Urothelium cell line (cell line): Measurements from ENCODE around the gene CDKAL1.
A peak's percentile ranks its signal among the peaks of the same experiment; 100 is the strongest.
"Not testable (repeated sequence)": the region's sequence is repeated elsewhere in the genome, so short reads cannot be mapped to it uniquely, and the experiment has no call there.

Experiments
- DNase-seq: peaks from one replicate; pipeline ENCODE4 v3.0.0; 2011; ENCODE audit warnings: low spot score, mixed read lengths
- FAIRE-seq: peaks from 2 replicates; lab custom pipeline; 2011; peaks lifted over from hg19 to GRCh38; lab: Jason Lieb, UNC

CDKAL1 gene

GRCh38 chr6:20814494-20814893, 280.2 kb downstream of the CDKAL1 start:
- no peak for DNase-seq

DNA sequence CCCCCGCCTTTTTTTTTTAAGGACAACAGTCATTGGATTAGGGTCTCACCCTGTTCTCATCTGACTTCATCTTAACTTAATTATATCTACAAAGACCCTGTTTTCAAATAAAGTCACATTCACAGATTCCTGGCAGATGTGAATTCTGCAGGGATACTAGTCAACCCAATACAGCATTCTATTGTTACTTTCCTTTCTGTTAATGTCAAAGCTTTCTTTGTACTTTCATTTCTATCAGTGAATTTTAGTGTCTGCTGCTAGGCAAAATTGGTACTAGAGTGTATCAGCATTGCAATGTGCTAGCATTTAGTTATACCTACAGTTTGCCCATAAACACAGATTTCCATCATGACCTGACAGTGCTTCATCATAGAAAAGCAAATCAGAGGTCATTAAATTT, 281.9 kb downstream of the CDKAL1 start:
- no peak for DNase-seq
- FAIRE-seq = no peak

More at GRCh38 chr6:20814494-20814893, 280.2 kb downstream of the CDKAL1 start:
- FAIRE-seq = no peak

DNA sequence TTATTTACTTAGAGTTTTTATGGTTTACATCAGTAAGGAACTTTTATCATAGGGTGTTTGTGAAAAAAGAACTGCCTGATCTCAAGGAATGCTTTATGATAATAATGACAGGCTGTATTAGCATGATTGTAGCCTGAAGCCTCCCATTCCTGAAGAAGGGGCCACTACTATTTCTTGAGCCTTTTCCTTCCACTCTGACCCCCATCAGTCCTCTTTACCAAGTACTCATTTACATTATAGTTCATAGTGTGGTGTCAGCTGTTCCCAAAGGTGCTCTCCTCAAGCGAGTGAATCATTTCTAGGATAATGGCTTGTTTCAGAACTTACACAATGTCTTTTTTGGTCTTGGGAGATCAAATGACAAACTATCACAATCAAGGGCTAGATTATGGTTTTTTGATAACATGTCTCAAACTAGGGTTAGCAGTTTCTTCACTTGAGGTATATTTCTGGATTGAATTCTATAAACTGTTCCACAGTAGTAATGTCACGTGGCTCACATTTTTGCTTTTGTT, 283.6 kb downstream of the CDKAL1 start:
- DNase-seq (no peak), FAIRE-seq (no peak)

DNA sequence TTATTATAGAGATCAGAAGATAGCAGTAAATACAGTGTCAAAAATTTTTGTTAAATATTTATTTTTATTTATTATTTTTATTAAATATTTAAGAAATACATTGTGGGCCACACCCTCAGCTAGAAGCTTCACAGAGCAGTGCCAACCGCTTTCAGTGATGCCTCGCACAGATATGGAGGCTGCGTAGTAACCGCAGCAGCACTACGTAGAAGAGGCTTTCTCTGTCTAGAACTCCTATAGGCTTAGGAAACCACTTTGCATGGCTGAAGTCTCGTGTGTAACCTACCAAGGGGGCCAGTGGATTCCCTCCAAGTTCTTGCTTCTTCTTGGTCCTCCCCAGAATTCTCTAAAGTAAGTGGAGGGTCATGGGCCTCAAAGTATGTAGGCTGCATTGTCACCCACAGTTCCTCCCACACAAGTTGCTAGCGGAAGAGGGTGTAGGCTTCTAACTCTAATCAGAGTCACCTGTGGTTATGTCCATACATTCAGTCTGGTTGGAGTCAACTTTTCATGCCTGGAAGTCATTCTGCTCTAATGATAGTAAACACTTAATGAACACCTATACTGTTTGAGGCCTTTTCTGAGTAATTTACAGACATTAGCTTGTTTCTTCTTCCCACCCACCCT, 285.6 kb downstream of the CDKAL1 start:
- FAIRE-seq = no peak

GRCh38 chr6:20826378-20826777, 292.1 kb downstream of the CDKAL1 start:
- FAIRE-seq (no peak), DNase-seq (peak; percentile 4)

More for the DNA sequence above, 285.6 kb downstream of the CDKAL1 start:
- DNase-seq = no peak

GRCh38 chr6:20827798-20828197, 293.5 kb downstream of the CDKAL1 start:
- FAIRE-seq = no peak
- DNase-seq = no peak

- FAIRE-seq = no peak
- no peak for DNase-seq
Observed at GRCh38 chr6:20830576-20830975, 296.3 kb downstream of the CDKAL1 start.

DNA sequence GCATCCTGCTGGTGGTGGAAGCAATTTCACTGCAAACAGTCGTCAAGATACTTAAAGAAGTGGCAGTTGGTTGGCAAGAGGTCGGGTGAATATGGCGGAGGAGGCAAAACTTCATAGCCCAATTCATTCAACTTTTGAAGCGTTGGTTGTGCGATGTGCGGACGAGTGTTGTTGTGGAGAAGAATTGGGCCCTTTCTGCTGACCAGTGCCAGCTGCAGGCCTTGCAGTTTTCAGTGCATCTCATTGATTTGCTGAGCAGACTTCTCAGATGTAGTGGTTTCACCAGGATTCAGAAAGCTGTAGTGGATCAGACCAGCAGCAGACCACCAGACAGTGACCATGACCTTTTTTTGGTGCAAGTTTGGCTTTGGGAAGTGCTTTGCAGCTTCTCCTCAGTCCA, 297.0 kb downstream of the CDKAL1 start:
- FAIRE-seq = not testable (repeated sequence)

DNA sequence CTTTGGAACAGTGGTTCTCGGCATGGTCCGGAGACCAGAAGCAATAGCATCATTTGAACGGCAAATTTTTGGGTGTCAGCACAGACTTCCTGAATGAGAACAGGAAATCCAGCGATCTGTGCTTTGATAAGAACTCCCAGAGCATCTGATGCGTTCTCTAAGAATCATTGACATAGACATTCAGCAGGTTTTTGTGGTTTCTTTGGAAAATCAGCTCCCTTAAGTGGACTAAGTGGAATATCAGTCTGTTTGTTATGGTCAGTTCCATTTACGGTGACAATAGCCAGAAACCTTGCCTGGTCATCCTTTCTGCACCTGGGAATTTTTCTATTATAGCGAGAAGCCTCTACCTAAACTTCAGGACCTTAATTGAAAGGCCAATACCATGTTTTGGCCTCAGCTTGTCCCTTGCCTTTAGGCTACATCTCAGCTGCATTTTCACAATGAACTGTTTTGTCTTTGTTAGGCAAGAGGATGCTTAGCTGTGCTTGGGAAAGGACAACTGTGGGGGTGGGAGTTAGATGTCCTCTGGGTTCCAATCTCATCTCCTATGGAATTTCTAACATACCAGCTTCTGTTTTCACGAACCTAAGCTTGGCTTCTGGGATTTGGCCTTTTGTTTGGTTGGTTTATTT, 299.7 kb downstream of the CDKAL1 start:
- no peak for DNase-seq
- no peak for FAIRE-seq

More for the DNA sequence above, 297.0 kb downstream of the CDKAL1 start:
- not testable (repeated sequence) for DNase-seq

DNA sequence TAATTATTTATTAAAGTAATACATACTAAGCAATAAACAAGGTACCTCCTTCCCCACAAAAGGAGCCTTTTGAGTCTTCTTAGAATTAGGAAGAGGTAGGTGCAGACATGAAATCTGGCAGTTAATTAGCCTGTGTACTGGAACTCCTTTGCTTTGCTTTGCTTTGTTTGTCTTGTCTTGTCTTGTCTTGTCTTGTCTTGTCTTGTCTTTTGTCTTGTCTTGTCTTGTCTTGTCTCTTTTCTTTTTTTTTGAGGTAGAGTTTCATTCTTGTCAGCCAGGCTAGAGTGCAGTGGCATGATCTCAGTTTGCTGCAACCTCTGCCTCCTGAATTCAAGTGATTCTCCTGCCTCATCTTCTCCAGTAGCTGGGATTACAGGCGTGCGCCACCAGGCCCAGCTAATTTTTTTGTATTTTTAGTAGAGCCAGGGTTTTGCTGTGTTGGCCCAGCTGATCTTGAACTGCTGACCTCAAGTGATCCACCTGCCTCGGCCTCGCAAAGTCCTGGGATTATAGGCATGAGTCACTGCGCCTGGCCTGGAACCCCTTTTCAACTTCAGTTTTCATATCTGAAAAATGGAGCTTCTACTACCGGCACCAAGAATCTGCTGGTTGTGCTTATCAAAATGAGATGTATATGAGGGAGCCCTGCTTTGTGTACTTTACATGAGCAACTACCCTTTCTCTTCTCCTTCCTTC, 301.2 kb downstream of the CDKAL1 start:
- DNase-seq (no peak), FAIRE-seq (no peak)

- FAIRE-seq (no peak), DNase-seq (no peak)
Observed at GRCh38 chr6:20837189-20837588, 302.9 kb downstream of the CDKAL1 start.

- no peak for FAIRE-seq
- no peak for DNase-seq
Observed at GRCh38 chr6:20838113-20838512, 303.9 kb downstream of the CDKAL1 start.

- DNase-seq (no peak), FAIRE-seq (no peak)
Observed at GRCh38 chr6:20839630-20840029, 305.4 kb downstream of the CDKAL1 start.

DNA sequence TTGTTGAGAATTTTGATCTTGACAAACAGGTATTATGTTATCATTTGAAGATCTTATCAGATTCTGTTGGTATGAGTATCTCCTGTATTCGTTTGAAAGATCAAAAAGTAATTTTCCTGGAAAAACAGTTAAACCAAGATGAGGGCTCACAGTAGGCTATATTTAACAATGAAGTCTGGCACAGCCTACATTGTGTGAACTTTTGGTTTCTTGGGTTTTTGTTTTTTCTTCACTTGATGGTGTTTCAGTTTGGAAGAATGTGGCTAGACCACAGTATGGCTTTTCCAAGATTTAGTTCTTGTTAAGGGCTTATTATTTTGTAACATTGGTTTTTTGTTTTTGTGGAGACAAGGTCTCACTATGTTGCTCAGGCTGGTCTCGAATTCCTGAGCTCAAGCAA, 306.4 kb downstream of the CDKAL1 start:
- no peak for FAIRE-seq
- no peak for DNase-seq

- FAIRE-seq = no peak
- no peak for DNase-seq
Observed at GRCh38 chr6:20841806-20842205, 307.5 kb downstream of the CDKAL1 start.

DNA sequence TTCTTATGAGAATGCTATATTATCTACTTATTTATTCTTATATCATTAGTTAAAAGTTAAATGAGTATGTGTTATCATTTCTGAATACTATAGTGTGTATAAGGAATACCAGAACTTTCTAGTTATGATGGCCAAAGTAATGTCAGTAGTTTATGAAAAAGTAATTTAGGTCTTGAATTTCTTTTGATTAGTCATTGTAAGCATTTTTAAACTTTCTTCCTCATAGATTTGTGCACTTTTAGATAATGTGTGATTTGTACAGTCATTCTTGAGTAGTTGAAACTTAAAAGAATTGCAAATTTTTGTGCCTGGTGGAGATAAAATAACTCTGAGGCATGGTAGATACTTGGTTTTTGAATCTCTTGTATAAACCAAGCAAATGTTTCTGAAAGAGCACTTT, 311.3 kb downstream of the CDKAL1 start:
- no peak for DNase-seq
- no peak for FAIRE-seq

DNA sequence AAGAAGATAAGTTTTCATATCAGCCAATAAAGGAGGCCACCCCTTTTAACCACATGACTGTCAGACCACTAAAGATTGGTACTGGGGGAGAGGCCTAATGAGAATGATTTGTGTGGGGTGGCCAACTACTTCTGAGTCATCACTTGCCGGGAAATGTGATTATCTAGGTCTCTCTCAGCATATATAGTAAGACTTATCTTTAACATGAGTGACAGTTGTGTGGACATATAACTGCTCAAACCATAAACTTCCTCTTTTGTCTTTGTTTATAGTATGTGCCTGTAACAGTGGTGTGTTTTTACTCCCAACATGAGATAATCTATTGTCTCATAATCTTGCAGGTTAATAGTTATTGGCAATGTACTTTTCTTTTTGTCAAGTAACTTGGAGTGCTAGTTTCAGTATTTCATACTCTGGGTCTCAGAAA, 312.4 kb downstream of the CDKAL1 start:
- DNase-seq (no peak), FAIRE-seq (no peak)

- no peak for DNase-seq
- no peak for FAIRE-seq
Observed at GRCh38 chr6:20847904-20848303, 313.6 kb downstream of the CDKAL1 start.

- DNase-seq (no peak), FAIRE-seq (no peak)
Observed at GRCh38 chr6:20850686-20851416, 316.6 kb downstream of the CDKAL1 start.

DNA sequence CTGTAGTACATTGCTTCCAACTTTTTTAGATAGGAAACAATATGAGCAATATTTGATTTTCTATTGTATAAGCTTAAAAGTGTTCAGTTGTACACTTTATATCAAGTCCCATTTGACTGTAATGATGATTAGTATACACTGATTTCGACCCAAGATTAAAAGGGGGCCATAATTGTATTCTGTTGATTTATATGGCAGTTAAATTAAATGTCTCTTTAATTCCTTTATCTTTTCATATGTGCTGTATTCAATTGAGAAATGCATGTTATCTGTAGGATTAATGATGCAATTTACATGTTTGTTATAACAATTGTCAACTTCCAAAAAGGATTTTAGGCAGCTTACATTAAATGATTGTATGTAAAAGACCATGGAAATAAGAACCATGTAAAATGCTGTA, 317.5 kb downstream of the CDKAL1 start:
- no peak for DNase-seq
- no peak for FAIRE-seq

DNA sequence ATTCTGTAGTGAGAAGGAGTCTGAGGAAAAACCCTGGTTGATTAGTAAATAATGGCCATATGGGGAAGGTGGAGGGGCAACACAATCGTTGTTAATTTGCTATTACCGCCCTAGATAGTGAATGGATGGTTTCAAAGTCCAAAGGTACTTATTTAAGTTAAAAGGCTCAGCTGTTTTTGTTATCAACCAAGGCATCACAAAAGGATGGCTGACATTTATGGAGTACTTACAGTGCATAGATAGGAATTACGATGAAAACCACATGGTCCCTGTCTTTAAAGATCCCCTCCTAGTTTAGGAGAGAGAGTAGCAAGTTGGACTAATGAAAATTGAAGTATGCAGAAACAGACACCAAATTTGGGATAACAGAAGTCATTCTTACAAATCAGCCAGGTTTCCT, 319.6 kb downstream of the CDKAL1 start:
- DNase-seq (no peak), FAIRE-seq (no peak)
